ENCODE data around the gene FADS6.

The FADS6 gene

GRCh38 chr17:74827800-74828199 lies 65.6 kb downstream of the FADS6 start:
- no peak overlapping the region for H3K9ac ChIP-seq (ENCODE audit: low read depth, low read length, poor library complexity, severe bottlenecking)
- H3K36me3 ChIP-seq (ENCODE audit: insufficient read depth, low read length) = no peaks in the 10 kb centered on the region; the same call in 1 of the 2 replicates
- no peak overlapping the region for H3K4me3 ChIP-seq (ENCODE audit: low read length, poor library complexity, severe bottlenecking)
- TF ChIP-seq CTCF (conservative IDR thresholded peaks at IDR 0.05; ENCODE audit: low read length) (no peak), EZH2phosphoT487 (IDR thresholded peaks at IDR 0.05; ENCODE audit: borderline replicate concordance) (no peak)
- H3K9me2 ChIP-seq (replicated peaks; ENCODE audit: low read depth, low read length) = no peaks in the 10 kb centered on the region
- H2AFZ ChIP-seq (ENCODE audit: low read length) = no peak overlapping the region
- no peaks in the 10 kb centered on the region for H3K79me2 ChIP-seq (ENCODE audit: insufficient read depth, low read length)
- H3F3A ChIP-seq (ENCODE audit: low read depth) = no peaks in the 10 kb centered on the region
- no peaks in the 10 kb centered on the region for H4K20me1 ChIP-seq (ENCODE audit: insufficient read depth, low read length, poor library complexity, severe bottlenecking)
- H3K4me1 ChIP-seq (ENCODE audit: insufficient read depth, low read length, poor library complexity, severe bottlenecking) = no peaks in the 10 kb centered on the region
- H3K27me3 ChIP-seq (ENCODE audit: insufficient read depth, low read length, poor library complexity, severe bottlenecking) = no peaks in the 10 kb centered on the region
- H3K9me3 ChIP-seq (ENCODE audit: insufficient read depth, low read depth, low read length) = no peaks in the 10 kb centered on the region
- H3K4me2 ChIP-seq (ENCODE audit: low read depth, low read length, poor library complexity, severe bottlenecking) = no peak overlapping the region

Measured in Loucy (cell line).